Liver (tissue), 3 donors: Measurements from ENCODE around the gene FUT9.

Source experiments
- GABPA ChIP-seq, 2 donors: IDR thresholded peaks in 1 of 2; conservative IDR thresholded peaks in 1 of 2; 2 replicates each; pipeline ENCODE4 v1.6.1; 2016; ENCODE audit warnings: antibody characterized with exemption in 2 of 2, mild to moderate bottlenecking in 1 of 2, moderate library complexity in 1 of 2
- TF ChIP-seq, protein P1 (sequence below): fragments of 150-350 bp; IDR thresholded peaks from 2 replicates; pipeline ENCODE4 v1.5.1; 2017; ENCODE audit warnings: improper control_type of control experiment, low read depth, low read length; ENCODE audit not compliant: missing input control
- TF ChIP-seq, protein P2 (sequence below): IDR thresholded peaks from 2 replicates; pipeline ENCODE4 v1.6.1; 2016; ENCODE audit warnings: antibody characterized with exemption
- donor health status: healthy.
- donor health status: healthy.

DNA sequence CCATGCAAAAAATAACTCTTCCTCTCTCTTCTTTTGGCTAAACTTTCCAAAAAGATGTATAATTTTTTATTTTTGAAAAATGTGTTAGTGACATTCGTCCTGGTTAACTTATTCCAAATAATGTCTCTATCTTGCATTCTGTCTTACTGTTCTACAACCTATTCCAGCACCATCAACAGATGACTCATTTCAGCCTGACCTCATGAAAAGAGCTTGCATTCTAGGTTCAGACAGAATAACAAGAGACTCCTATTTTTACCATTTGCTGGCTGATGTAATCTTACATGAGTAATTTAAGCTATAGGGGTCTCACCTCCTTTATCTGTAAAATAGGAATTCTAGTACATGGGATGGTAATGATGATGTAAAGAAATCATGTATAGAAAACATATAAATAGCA, 109.0 kb downstream of the FUT9 start:
- TF ChIP-seq, protein P1, sequence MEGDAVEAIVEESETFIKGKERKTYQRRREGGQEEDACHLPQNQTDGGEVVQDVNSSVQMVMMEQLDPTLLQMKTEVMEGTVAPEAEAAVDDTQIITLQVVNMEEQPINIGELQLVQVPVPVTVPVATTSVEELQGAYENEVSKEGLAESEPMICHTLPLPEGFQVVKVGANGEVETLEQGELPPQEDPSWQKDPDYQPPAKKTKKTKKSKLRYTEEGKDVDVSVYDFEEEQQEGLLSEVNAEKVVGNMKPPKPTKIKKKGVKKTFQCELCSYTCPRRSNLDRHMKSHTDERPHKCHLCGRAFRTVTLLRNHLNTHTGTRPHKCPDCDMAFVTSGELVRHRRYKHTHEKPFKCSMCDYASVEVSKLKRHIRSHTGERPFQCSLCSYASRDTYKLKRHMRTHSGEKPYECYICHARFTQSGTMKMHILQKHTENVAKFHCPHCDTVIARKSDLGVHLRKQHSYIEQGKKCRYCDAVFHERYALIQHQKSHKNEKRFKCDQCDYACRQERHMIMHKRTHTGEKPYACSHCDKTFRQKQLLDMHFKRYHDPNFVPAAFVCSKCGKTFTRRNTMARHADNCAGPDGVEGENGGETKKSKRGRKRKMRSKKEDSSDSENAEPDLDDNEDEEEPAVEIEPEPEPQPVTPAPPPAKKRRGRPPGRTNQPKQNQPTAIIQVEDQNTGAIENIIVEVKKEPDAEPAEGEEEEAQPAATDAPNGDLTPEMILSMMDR = no peak
- no peak for TF ChIP-seq GABPA (IDR thresholded peaks at IDR 0.05 in 1 of 2, conservative IDR thresholded peaks at IDR 0.05 in 1 of 2)
- TF ChIP-seq, protein P2, sequence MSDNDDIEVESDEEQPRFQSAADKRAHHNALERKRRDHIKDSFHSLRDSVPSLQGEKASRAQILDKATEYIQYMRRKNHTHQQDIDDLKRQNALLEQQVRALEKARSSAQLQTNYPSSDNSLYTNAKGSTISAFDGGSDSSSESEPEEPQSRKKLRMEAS = no peak
